Stomach (tissue), 9 donors: Measurements from ENCODE around the gene ADAMTS20. TPM values are rescaled to one million over a fixed set of nuclear protein-coding genes. Genes with fewer than 3 reads are reported as not detected.
A peak's percentile ranks its signal among the peaks of the same experiment; 100 is the strongest.

ENCODE experiments used
- DNase-seq, 2 donors: peaks; one replicate each; pipeline versions ENCODE4 v3.0.0 to v3.0.0-alpha.2; 2013 to 2019
- H3K27ac ChIP-seq, 5 donors: fragments of 200-600 bp in 4 of 5; sonication (generic) in 4 of 5; one replicate each; pipeline ENCODE4 v1.5.1; 2013 to 2019; ENCODE audit warnings: mild to moderate bottlenecking in 1 of 5, moderate library complexity in 1 of 5
- H3K27me3 ChIP-seq, 3 donors: fragments of 200-600 bp; sonication (generic); one replicate each; pipeline ENCODE4 v1.5.1; 2017 to 2019; ENCODE audit warnings: mixed run types in 1 of 3
- H3K36me3 ChIP-seq, 4 donors: fragments of 200-600 bp; sonication (generic); 1 replicate in 3 of 4; 2 replicates in 1 of 4; pipeline ENCODE4 v1.5.1; 2016 to 2019
- H3K4me1 ChIP-seq, 4 donors: fragments of 200-600 bp; sonication (generic); one replicate each; pipeline ENCODE4 v1.5.1; 2016 to 2019
- H3K4me3 ChIP-seq, 4 donors: fragments of 200-600 bp; sonication (generic) in 3 of 4; one replicate each; pipeline ENCODE4 v1.5.1; 2016 to 2019; ENCODE audit warnings: mild to moderate bottlenecking in 1 of 4
- H3K9me3 ChIP-seq, 4 donors: fragments of 200-600 bp; sonication (generic); one replicate each; pipeline ENCODE4 v1.5.1; 2016 to 2019
- CTCF ChIP-seq, 7 experiments: fragments of 450-650 bp in 4 of 7; fragments of 200-600 bp in 3 of 7; sonication (generic) in 3 of 7; IDR thresholded peaks; one replicate each; pipeline ENCODE4 v1.5.1; 2016 to 2019; ENCODE audit warnings: antibody characterized with exemption in 7 of 7, control low read depth in 2 of 7, mild to moderate bottlenecking in 1 of 7
- EP300 ChIP-seq: sonication (generic); formaldehyde crosslinking; IDR thresholded peaks from one replicate; pipeline ENCODE4 v1.6.1; 2017; ENCODE audit warnings: antibody characterized with exemption
- POLR2A ChIP-seq, 4 donors: fragments of 450-650 bp; IDR thresholded peaks; one replicate each; pipeline ENCODE4 v1.6.1; 2016; ENCODE audit warnings: antibody characterized with exemption in 4 of 4, control low read depth in 2 of 4, mild to moderate bottlenecking in 1 of 4, moderate library complexity in 1 of 4
- POLR2AphosphoS5 ChIP-seq, 3 donors: sonication (generic); formaldehyde crosslinking; IDR thresholded peaks; one replicate each; pipeline ENCODE4 v1.6.1; 2016; ENCODE audit warnings: antibody characterized with exemption in 3 of 3
- WGBS, 5 donors: extraction: QIAGEN DNeasy Blood & Tissue Kit in 3 of 5; methylation state at CpG; one replicate each; pipeline versions ENCODE4 v1.1.5 to v1.1.7; 2013 to 2018; 5-methylcytosine and 5-hydroxymethylcytosine counted together
- intact Hi-C: fragments of 100-400 bp; cut with DNase I; formaldehyde crosslinking; loops from one replicate; pipeline ENCODE4 v1.15.1; 2023; ENCODE audit warnings: low total_unique reads
- polyA plus RNA-seq, 3 donors: library from polyadenylated mRNA; stranded (reverse); fragments of 200-250 nt; gene quantifications; one replicate each; pipeline ENCODE4 v1.2.3, GENCODE V29; 2013
- total RNA-seq, 5 donors: library from RNA; depleted of rRNA; stranded (reverse); fragments of >200 nt; gene quantifications; one replicate each; pipeline versions ENCODE4 v1.1.0 to v1.2.3, GENCODE V29; 2014 to 2016
- donor health status: healthy with polysubstance abuse.
- donor health status: Bipolar disorder and iron deficiency.
- donor health status: healthy.

Gene ADAMTS20
- total and polyA plus RNA-seq, 8 donors, result 0.55 TPM; not detected in 7

- no peaks in the 10 kb centered on the region for H3K9me3 ChIP-seq
- no peaks in the 10 kb centered on the region for H3K27me3 ChIP-seq
- no peak overlapping the region for H3K4me3 ChIP-seq
- 73 to 89% (median 86%) methylated on average over 3 of the region's 3 CpGs for whole genome bisulfite sequencing, 5 donors
- no peak overlapping the region for H3K27ac ChIP-seq
- no peaks in the 10 kb centered on the region for H3K4me1 ChIP-seq
- no peak for DNase-seq
- TF ChIP-seq CTCF (IDR thresholded peaks at IDR 0.05) (no peak), POLR2AphosphoS5 (IDR thresholded peaks at IDR 0.05) (no peak), POLR2A (IDR thresholded peaks at IDR 0.05) (no peak), EP300 (no peak)
- H3K36me3 ChIP-seq, result no peaks in the 10 kb centered on the region
- intact Hi-C loops, result no loop called here
Observed at GRCh38 chr12:43331935-43332334, 220.1 kb downstream of the ADAMTS20 start.

DNA sequence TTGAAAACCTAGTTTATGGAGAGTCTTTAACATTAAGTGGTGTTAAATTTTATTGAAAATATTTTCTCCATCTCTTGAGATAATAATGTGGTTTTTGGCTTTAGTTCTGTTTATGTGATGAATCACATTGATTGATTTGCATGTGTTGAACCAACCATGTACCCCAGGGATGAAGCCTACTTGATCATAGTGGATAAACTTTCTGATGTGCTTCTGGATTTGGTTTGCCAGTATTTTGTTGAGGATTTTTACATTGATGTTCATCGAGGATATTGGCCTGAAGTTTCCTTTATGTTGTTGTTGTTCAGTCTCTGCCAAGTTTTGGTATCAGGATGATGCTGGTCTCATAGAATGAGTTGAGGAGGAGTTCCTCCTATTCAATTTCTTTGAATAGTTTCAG is 222.6 kb downstream of the ADAMTS20 start:
- H3K27me3 ChIP-seq, result no peaks in the 10 kb centered on the region
- DNase-seq, result no peak
- no peak for TF ChIP-seq POLR2AphosphoS5 (IDR thresholded peaks at IDR 0.05)
- TF ChIP-seq CTCF (IDR thresholded peaks at IDR 0.05), result no peak
- TF ChIP-seq POLR2A (IDR thresholded peaks at IDR 0.05), result no peak
- TF ChIP-seq EP300, result no peak
- intact Hi-C loops, result no loop called here
- no peaks in the 10 kb centered on the region for H3K4me1 ChIP-seq
- H3K9me3 ChIP-seq, result no peaks in the 10 kb centered on the region
- H3K36me3 ChIP-seq, result no peaks in the 10 kb centered on the region
- no peak overlapping the region for H3K27ac ChIP-seq
- H3K4me3 ChIP-seq, result no peak overlapping the region
- 61 to 81% (median 78%) methylated on average over 1 of the region's 1 CpG for WGBS, 5 donors

GRCh38 chr12:43325786-43326185 is 226.2 kb downstream of the ADAMTS20 start:
- no peaks in the 10 kb centered on the region for H3K4me1 ChIP-seq
- H3K4me3 ChIP-seq, result no peak overlapping the region
- H3K9me3 ChIP-seq, result no peaks in the 10 kb centered on the region
- 80 to 85% (median 84%) methylated on average over 5 of the region's 5 CpGs for WGBS, 5 donors
- no peaks in the 10 kb centered on the region for H3K36me3 ChIP-seq
- DNase-seq, result no peak
- TF ChIP-seq POLR2AphosphoS5 (IDR thresholded peaks at IDR 0.05) (no peak), CTCF (IDR thresholded peaks at IDR 0.05) (no peak), POLR2A (IDR thresholded peaks at IDR 0.05) (no peak), EP300 (no peak)
- intact Hi-C loops, result no loop called here
- no peak overlapping the region for H3K27ac ChIP-seq
- H3K27me3 ChIP-seq, result no peaks in the 10 kb centered on the region

DNA sequence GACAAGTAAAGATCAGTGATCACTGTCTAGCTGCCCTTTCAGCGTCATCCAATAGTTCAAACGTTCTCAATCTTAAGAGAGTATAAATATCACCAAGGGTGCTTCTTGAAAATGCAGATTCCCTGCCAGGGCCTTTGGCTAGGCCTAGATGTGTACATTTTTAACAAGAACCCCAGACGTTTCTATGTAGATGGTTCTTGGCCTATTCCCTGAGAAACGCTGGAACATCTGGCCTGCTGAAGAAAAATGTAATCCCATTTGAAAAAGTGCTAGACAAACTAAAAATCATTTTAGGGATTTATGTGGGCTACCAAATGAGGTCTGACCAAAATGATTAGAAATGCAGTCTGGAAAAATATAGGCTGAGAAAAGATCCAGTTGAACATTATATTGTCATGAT is 231.7 kb downstream of the ADAMTS20 start:
- H3K4me1 ChIP-seq, result no peaks in the 10 kb centered on the region
- H3K9me3 ChIP-seq, result no peaks in the 10 kb centered on the region
- H3K27ac ChIP-seq, result no peak overlapping the region
- DNase-seq, result peak in 1 of 2 donors; percentile 11
- WGBS, 5 donors, result 65 to 76% (median 69%) methylated on average over 4 of the region's 4 CpGs
- TF ChIP-seq EP300, result no peak
- TF ChIP-seq POLR2AphosphoS5 (IDR thresholded peaks at IDR 0.05), result no peak
- no peak for TF ChIP-seq POLR2A (IDR thresholded peaks at IDR 0.05)
- TF ChIP-seq CTCF (IDR thresholded peaks at IDR 0.05), result no peak
- H3K27me3 ChIP-seq, result no peaks in the 10 kb centered on the region
- H3K4me3 ChIP-seq, result no peak overlapping the region
- no peaks in the 10 kb centered on the region for H3K36me3 ChIP-seq
- intact Hi-C loops, result no loop called here
